Measurements from ENCODE around the gene GTF2A1. TPM values are rescaled to one million over a fixed set of nuclear protein-coding genes. Genes with fewer than 3 reads are reported as not detected.

The GTF2A1 gene
- polyA plus RNA-seq, 1 of the 3 experiments (the other 2 are of a cell fraction) = 7.6 TPM

- TF ChIP-seq ZBTB33 (IDR thresholded peaks at IDR 0.05; ENCODE audit: borderline replicate concordance, low read depth) (peak; percentile 92), TEAD4 (IDR thresholded peaks at IDR 0.05; ENCODE audit: borderline replicate concordance, insufficient read depth) (no peak), RCOR1 (IDR thresholded peaks at IDR 0.05; ENCODE audit: low read length) (no peak), FOXJ3 (CRISPR knock-in tag; IDR thresholded peaks at IDR 0.05) (no peak), TAF1 (IDR thresholded peaks at IDR 0.05; ENCODE audit: borderline replicate concordance, low read depth, low read length) (peak; percentile 83; the same call in 1 of the 2 replicates)
- TF ChIP-seq, protein P1, sequence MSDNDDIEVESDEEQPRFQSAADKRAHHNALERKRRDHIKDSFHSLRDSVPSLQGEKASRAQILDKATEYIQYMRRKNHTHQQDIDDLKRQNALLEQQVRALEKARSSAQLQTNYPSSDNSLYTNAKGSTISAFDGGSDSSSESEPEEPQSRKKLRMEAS (IDR thresholded peaks at IDR 0.05; ENCODE audit: low read depth) = peak; percentile 95
- TF ChIP-seq, protein P2, sequence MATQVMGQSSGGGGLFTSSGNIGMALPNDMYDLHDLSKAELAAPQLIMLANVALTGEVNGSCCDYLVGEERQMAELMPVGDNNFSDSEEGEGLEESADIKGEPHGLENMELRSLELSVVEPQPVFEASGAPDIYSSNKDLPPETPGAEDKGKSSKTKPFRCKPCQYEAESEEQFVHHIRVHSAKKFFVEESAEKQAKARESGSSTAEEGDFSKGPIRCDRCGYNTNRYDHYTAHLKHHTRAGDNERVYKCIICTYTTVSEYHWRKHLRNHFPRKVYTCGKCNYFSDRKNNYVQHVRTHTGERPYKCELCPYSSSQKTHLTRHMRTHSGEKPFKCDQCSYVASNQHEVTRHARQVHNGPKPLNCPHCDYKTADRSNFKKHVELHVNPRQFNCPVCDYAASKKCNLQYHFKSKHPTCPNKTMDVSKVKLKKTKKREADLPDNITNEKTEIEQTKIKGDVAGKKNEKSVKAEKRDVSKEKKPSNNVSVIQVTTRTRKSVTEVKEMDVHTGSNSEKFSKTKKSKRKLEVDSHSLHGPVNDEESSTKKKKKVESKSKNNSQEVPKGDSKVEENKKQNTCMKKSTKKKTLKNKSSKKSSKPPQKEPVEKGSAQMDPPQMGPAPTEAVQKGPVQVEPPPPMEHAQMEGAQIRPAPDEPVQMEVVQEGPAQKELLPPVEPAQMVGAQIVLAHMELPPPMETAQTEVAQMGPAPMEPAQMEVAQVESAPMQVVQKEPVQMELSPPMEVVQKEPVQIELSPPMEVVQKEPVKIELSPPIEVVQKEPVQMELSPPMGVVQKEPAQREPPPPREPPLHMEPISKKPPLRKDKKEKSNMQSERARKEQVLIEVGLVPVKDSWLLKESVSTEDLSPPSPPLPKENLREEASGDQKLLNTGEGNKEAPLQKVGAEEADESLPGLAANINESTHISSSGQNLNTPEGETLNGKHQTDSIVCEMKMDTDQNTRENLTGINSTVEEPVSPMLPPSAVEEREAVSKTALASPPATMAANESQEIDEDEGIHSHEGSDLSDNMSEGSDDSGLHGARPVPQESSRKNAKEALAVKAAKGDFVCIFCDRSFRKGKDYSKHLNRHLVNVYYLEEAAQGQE (IDR thresholded peaks at IDR 0.05; ENCODE audit: low read depth, low read length) = 0 out of 2 replicates have a peak, but pooled peaks have one; percentile 58
Observed at GRCh38 chr14:81220830-81221578, at the start of gene GTF2A1 (continued).

GRCh38 chr14:81269979-81270375 lies 49.2 kb upstream of the GTF2A1 start:
- no peaks in the 10 kb centered on the region for H3K9me3 ChIP-seq
- TF ChIP-seq GATA2 (CRISPR knock-in tag; IDR thresholded peaks at IDR 0.05) (no peak), POLR2AphosphoS5 (IDR thresholded peaks at IDR 0.05; ENCODE audit: low read depth, low read length) (no peak), TAF1 (IDR thresholded peaks at IDR 0.05; ENCODE audit: borderline replicate concordance, low read depth, low read length) (no peak), USF1 (IDR thresholded peaks at IDR 0.05; ENCODE audit: borderline replicate concordance, low read depth) (no peak), IRF3 (IDR thresholded peaks at IDR 0.05; ENCODE audit: low read depth, low read length) (no peak), NRF1 (IDR thresholded peaks at IDR 0.05; ENCODE audit: low read depth, low read length) (no peak), NFIC (IDR thresholded peaks at IDR 0.05; ENCODE audit: borderline replicate concordance) (no peak), SMC3 (IDR thresholded peaks at IDR 0.05; ENCODE audit: low read depth, low read length) (no peak), TEAD4 (IDR thresholded peaks at IDR 0.05; ENCODE audit: borderline replicate concordance, insufficient read depth) (no peak)
- no peaks in the 10 kb centered on the region for H3F3A ChIP-seq (replicated peaks; ENCODE audit: insufficient read depth)
- H3K27ac ChIP-seq (ENCODE audit: low read depth in 2 of 2, low read length in 1 of 2) = no peak overlapping the region
- POLR2A ChIA-PET = no interaction called here
- H3K9me2 ChIP-seq = no peaks in the 10 kb centered on the region
- no peaks in the 10 kb centered on the region for H4K20me1 ChIP-seq (ENCODE audit: insufficient read depth)
- H3K4me1 ChIP-seq (ENCODE audit: control insufficient read depth in 1 of 2, insufficient read depth in 2 of 2, low read depth in 1 of 2, low read length in 1 of 2) = peaks cover 0 to 7% of the 10 kb centered on the region in 2 experiments; a peak in 2 of 4 replicates
- no peak overlapping the region for H3K9ac ChIP-seq
- no peak for DNase-seq
- CTCF ChIA-PET = interaction anchor here (0.7 to 16.6 kb wide), 38 partner anchors 8 to 329 kb away, joined by 3 to 321 read pairs (median 5); partner anchors contain the start of gene CEP128
- no peaks in the 10 kb centered on the region for H3K36me3 ChIP-seq (replicated peaks in 1 of 2; ENCODE audit: control insufficient read depth in 1 of 2, insufficient read depth in 2 of 2, low read length in 1 of 2)
- H3K4me3 ChIP-seq (ENCODE audit: low read depth in 2 of 2, low read length in 1 of 2) = no peak overlapping the region
- no peak overlapping the region for H3K4me2 ChIP-seq
- no peaks in the 10 kb centered on the region for H3K79me2 ChIP-seq (ENCODE audit: insufficient read depth)
- 17% methylated on average over 3 of the region's 3 CpGs for WGBS (ENCODE audit: low lambda C conversion rate)
- H2AFZ ChIP-seq (ENCODE audit: low read depth) = no peak overlapping the region
- H3K27me3 ChIP-seq (ENCODE audit: insufficient read depth) = no peaks in the 10 kb centered on the region

All from SK-N-SH (cell line).